ENCODE results near the gene SRC.

GRCh38 chr20:37364013-37364926 lies 18.3 kb downstream of the SRC start:
- no peak for TF ChIP-seq CTCF (IDR thresholded peaks at IDR 0.05)
- TF ChIP-seq RCOR1 (IDR thresholded peaks at IDR 0.05; ENCODE audit: low read length) = no peak
- TF ChIP-seq, protein P1, sequence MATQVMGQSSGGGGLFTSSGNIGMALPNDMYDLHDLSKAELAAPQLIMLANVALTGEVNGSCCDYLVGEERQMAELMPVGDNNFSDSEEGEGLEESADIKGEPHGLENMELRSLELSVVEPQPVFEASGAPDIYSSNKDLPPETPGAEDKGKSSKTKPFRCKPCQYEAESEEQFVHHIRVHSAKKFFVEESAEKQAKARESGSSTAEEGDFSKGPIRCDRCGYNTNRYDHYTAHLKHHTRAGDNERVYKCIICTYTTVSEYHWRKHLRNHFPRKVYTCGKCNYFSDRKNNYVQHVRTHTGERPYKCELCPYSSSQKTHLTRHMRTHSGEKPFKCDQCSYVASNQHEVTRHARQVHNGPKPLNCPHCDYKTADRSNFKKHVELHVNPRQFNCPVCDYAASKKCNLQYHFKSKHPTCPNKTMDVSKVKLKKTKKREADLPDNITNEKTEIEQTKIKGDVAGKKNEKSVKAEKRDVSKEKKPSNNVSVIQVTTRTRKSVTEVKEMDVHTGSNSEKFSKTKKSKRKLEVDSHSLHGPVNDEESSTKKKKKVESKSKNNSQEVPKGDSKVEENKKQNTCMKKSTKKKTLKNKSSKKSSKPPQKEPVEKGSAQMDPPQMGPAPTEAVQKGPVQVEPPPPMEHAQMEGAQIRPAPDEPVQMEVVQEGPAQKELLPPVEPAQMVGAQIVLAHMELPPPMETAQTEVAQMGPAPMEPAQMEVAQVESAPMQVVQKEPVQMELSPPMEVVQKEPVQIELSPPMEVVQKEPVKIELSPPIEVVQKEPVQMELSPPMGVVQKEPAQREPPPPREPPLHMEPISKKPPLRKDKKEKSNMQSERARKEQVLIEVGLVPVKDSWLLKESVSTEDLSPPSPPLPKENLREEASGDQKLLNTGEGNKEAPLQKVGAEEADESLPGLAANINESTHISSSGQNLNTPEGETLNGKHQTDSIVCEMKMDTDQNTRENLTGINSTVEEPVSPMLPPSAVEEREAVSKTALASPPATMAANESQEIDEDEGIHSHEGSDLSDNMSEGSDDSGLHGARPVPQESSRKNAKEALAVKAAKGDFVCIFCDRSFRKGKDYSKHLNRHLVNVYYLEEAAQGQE (IDR thresholded peaks at IDR 0.05; ENCODE audit: low read depth, low read length) = no peak
- no peak for TF ChIP-seq USF2 (IDR thresholded peaks at IDR 0.05; ENCODE audit: borderline replicate concordance, low read depth, low read length)
- no peak for TF ChIP-seq TAF1 (IDR thresholded peaks at IDR 0.05; ENCODE audit: borderline replicate concordance, low read depth, low read length)
- TF ChIP-seq, protein P2, sequence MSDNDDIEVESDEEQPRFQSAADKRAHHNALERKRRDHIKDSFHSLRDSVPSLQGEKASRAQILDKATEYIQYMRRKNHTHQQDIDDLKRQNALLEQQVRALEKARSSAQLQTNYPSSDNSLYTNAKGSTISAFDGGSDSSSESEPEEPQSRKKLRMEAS (IDR thresholded peaks at IDR 0.05; ENCODE audit: low read depth) = no peak
- no peak for TF ChIP-seq RAD21 (IDR thresholded peaks at IDR 0.05; ENCODE audit: low read length)
- no peak for TF ChIP-seq EZH2phosphoT487 (IDR thresholded peaks at IDR 0.05; ENCODE audit: borderline replicate concordance, low read depth)
- no peak for TF ChIP-seq GATA2 (CRISPR knock-in tag; IDR thresholded peaks at IDR 0.05)
- TF ChIP-seq EP300 (IDR thresholded peaks at IDR 0.05; ENCODE audit: borderline replicate concordance in 1 of 2, low read depth in 1 of 2, low read length in 1 of 2) = no peak

All from SK-N-SH (cell line).